T47D (cell line): ENCODE measurements around the gene XRCC4.

Experiments used
- DNase-seq, 2 experiments: peaks; one replicate each; pipeline versions ENCODE4 v3.0.0 to v3.0.0-alpha.2; 2011 to 2012; ENCODE audit warnings: low read depth in 1 of 2, low spot score in 1 of 2
- JUND ChIP-seq: IDR thresholded peaks from 2 replicates; pipeline ENCODE4 v1.6.1; 2012; ENCODE audit warnings: low read depth
- in situ Hi-C: cut with HindIII; loops from 2 replicates; pipeline ENCODE4 v1.10.0; 2016; ENCODE audit warnings: low sequenced_read_pairs, low pct_unique_long_range_greater_than_20kb

XRCC4 gene

DNA sequence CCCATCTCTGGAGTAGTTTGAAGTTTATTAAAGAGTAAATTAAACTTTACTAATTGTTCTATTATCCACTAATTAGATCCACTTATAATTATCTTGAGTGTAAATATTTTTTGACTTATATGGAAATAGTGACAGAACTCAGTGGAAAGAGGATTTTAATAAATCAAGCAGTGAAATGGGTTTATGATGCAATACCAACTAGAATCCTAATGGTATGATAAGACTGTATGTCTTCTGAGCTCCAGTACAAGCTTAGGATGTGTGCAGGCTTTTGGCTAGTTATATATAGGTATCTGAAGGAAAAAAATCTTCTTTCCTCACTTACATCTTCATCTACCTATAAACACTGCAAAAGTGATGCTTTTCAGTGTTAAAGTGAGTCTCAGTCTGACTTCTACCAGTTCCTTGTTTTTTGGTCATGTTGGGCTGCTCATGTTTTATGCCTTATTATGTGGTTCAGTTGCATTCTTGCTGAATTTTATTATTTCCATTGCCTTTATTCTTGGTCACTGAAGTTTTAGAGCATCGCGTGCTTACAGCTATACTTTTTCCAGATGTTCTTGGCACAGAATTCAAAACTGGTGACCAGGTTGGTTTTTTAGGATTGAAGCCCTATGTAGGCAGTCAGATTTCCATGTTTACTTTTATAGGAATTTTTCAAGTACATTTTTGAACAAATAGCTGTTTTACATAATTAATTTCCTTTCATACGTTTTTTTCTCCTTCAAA is 30.5 kb downstream of the XRCC4 start:
- in situ Hi-C loops: no loop called here
- TF ChIP-seq JUND: no peak
- no peak for DNase-seq

DNA sequence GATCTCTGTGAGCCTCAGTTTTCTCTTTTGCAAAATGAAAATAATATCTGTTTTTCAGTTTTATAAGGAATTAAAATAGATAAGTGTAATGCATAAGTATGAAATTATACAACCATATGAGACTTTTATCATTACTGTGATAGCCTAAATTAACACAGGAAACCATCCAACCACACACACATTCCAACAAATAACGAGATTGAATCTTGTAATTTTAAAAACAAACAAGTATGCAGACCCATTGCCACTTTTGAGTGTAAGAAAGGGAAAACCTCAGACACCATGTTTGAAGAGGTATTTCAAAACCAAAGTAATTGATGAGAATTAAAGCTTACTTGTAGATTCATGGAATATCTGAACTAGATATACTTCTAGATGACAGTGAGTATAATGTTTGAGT is 32.0 kb downstream of the XRCC4 start:
- no peak for DNase-seq
- in situ Hi-C loops: no loop called here
- no peak for TF ChIP-seq JUND

DNA sequence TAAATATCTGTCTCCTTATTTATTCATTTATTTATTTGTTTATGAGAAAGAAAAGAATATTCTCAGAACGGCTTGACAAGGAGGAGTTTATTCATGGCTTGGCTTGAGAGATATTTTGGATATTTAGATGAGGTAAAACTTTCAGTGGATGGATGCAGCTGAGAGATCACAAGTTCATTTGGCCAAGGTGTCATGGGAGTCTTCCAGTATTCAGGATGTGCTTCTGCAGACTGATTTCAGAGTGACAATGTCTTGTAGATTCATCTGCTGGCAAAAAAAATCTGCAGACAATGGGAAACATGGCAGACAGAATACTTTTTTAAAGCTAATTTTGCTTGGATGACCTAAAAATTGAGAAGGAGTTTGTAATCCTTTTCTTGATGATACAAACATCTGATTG is 38.5 kb downstream of the XRCC4 start:
- DNase-seq: no peak
- TF ChIP-seq JUND: no peak
- in situ Hi-C loops: no loop called here

DNA sequence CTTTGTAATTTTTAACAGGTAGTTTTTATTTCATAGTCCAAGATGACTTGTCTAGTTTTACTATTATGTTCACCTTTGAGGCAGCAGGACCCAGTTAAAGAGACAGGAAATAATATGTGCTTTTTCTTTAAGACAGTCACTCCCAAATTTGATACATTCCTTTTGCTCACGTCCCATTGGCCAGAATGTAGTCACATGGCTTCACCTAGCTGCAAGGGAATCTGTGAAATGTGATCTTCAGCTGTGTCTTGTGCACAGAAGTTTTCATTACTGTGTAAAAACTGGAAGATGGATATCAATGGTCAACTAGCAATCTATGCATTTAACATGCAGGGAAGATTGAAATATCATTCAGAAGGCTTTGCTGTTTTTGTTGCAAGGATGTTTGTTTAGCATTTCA is 41.1 kb downstream of the XRCC4 start:
- TF ChIP-seq JUND: no peak
- in situ Hi-C loops: no loop called here
- no peak for DNase-seq

DNA sequence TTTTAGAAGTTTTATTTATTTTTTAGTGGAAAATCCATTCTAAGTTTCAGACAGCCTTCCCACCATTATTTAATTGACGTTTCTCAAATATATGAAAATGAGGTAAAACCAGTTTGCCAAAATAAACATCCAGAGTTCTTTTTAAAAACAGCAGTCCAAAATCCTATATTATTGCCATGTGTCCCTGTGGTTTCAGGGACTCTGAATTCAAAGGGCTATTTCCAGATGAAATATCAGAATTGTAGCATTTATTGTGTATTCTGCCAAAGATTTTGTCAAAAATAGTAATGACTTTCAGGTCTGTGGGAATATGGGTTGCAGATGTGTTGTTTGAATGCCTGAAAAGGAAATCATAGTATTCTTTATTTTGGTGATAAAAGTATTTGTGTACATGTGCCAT is 41.6 kb downstream of the XRCC4 start:
- in situ Hi-C loops: no loop called here
- no peak for TF ChIP-seq JUND
- DNase-seq: no peak

DNA sequence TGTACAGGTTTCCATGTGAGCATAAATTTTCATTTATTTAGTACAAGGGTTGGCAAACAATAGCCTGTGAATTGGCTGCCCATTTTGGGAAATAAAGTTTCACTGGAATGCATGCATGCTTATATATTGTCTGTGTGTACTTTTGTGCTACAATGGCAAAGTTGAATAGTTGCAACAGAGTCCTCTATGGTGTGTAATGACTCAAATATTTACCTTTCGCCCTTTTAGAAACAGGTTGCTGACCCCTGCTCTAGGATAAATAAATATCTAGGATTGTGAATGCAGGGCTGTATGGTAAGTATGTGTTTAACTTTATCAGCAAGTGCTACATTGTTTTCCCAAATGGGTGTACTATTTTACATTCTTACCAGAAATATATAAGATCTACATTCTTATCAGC is 47.2 kb downstream of the XRCC4 start:
- TF ChIP-seq JUND: no peak
- DNase-seq: peak in 1 of 2 experiments; percentile 44
- in situ Hi-C loops: no loop called here

DNA sequence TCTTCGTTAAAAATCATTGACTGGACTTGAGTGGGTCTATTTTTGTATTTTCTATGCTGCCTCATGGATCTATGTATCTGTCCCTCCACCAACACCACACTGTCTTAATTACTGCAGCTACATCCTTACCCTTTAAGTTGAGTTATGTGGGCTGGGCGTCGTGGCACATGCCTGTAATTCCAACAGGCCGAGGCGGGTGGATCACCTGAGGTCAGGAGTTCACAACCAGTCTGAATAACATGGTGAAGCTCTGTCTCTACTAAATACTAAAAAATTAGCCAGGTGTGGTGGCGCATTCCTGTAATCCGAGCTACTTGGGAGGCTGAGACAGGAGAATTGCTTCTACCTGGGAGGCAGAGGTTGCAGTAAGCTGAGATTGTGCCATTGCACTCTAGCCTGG is 48.2 kb downstream of the XRCC4 start:
- in situ Hi-C loops: no loop called here
- no peak for TF ChIP-seq JUND
- no peak for DNase-seq

DNA sequence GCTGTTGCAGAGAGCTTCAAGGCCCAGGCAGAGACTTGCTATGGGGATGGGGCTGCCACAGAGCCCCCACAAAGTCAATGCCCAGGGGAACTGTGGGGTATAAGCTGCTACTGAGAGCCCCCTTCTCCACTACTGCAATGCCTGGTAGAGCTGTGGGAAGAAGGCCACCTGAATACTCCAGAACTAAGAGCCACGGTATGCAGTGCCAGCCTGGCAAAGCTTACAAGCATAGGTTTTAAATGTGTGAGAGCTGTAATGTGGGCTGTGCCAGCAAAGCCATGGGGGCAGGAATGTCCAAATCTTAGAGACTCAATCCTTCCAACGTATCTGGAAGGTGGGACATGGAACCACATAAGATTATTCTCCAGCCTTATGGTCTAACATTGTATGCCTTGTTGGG is 49.2 kb downstream of the XRCC4 start:
- in situ Hi-C loops: no loop called here
- TF ChIP-seq JUND: no peak
- DNase-seq: no peak

DNA sequence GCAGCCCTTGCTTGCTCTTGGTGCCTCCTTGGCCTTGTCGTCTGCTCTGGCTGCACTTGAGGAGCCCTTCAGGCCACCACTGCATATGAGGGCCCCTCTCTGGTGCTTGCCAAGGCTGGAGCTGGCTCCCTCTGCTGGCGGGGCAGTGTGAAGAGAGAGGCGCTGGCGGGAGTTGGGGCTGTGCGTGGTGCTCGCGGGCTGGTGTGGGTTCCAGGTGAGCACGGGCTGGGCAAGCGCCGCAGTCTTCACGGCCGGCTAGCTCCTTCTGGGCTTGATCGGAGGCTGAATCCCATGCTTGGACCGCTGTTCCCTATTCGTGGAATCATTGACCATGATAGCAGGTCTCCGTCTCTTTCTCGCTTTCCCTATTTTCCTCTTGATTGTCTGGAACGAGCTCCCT is 56.5 kb downstream of the XRCC4 start:
- no peak for DNase-seq
- TF ChIP-seq JUND: no peak
- in situ Hi-C loops: no loop called here

DNA sequence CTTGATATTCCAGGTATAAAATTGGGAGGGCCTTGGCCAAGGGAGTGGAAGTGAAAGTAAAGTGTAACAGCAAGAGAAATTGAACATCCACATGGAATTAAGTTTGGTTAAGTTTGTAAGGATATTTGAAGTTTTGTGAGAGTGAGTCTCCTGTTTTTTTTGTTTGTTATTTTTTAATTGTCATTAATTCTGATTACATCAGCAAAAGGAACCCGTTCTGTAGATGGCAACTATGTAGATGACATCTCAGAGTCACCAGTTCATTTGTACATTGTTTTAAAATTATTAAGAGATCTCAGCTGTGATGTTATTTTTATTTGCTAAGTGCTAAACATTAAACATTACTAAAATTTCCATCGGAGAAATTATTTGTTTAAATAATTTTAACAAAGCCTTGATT is 65.2 kb downstream of the XRCC4 start:
- no peak for TF ChIP-seq JUND
- DNase-seq: no peak
- in situ Hi-C loops: no loop called here

DNA sequence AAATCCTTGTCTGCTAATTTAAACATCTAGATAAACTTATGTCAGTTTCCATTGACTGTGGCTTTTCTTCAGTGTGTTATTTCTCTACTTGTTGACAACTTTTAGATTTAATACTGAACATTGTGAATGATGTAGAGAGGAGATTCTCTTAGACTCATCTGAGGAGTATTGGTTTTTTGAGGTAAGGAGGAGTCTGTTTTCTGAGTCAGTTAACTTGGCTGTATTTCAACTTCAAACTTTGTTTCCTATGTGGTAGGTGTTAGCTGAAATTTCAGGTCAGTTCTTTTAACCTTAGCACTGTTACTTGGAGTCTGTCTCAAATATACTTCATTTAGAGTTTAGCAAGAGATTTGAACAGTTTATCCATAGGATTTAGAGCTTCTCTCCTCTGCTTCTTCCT is 67.9 kb downstream of the XRCC4 start:
- in situ Hi-C loops: no loop called here
- no peak for TF ChIP-seq JUND
- no peak for DNase-seq

DNA sequence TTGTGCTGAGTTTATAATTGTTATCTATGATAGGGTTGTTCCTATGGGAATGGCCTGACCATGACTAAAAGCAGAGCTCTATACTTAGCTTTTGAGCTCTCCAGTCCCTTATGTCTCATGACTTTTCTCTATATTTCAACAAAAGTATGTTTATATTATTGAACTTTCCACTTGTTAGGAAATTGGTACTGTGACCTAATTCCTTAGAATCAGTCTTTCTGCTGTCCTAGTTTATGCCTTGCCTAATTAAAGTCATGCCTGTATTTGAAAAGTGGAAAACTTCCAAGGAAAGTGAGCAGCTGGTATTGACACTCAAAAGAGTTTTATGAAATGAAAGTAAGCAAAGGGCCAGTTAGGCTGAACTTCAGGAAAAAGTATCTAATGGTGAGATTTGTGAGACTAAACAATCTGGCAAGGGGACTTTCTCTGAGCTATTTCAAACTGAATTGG is 68.6 kb downstream of the XRCC4 start:
- no peak for TF ChIP-seq JUND
- in situ Hi-C loops: no loop called here
- DNase-seq: no peak

DNA sequence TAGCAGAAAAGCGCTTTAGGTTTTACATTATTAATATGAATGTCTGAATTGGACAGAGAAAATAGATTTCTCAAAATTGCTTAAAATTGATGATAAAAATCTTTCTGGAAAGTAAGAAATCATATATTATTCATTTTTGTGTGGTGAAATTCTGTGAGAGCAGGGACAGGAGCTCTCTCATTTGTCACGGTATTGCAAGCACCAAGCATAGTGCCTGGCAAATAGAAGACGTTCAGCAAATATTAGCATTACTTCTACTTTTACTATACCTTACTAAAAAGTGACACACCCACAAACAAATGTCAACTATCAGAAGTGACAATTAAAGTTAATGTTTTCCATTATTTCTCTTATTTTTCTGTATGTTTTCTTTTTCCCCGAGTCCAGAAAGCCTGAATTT is 69.1 kb downstream of the XRCC4 start:
- TF ChIP-seq JUND: no peak
- in situ Hi-C loops: no loop called here
- no peak for DNase-seq

DNA sequence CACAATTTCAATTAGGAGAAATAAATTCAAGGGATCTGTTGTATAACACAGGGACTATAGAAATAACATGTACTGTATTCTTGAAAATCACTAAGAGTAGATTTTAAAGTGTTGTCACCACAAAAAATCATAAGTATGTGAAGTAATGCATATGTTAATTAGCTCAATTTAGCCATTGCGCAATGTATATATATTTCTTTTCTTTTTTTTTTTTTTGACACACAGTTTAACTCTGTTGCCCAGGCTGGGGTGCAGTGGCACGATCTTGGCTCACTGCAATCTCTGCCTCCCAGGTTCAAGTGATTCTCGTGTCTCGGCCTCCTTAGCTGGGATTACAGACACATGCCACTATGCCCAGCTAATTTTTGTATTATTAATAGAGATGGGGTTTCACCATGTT is 70.2 kb downstream of the XRCC4 start:
- in situ Hi-C loops: no loop called here
- no peak for TF ChIP-seq JUND
- DNase-seq: no peak
